ENCODE results near the gene RPS25.
"Not testable (repeated sequence)": the region's sequence is repeated elsewhere in the genome, so short reads cannot be mapped to it uniquely, and the experiment has no call there.

RPS25 gene

GRCh38 chr11:119034813-119035212 lies 16.7 kb upstream of the RPS25 start:
- DNase-seq = no peak

- not testable (repeated sequence) for DNase-seq
These were observed 15.3 kb upstream of the RPS25 start for GRCh38 chr11:119033421-119033820.

GRCh38 chr11:119031912-119032280 lies 13.8 kb upstream of the RPS25 start:
- no peak for DNase-seq

GRCh38 chr11:119030329-119031047 lies 12.3 kb upstream of the RPS25 start, which contains the start of gene SLC37A4:
SLC37A4 (minus strand) TSS chr11:119030877.
- peak; percentile 89 for DNase-seq

- no peak for DNase-seq
These were observed 11.8 kb upstream of the RPS25 start for GRCh38 chr11:119030029-119030328.

GRCh38 chr11:119029340-119030028 lies 11.3 kb upstream of the RPS25 start:
- no peak for DNase-seq

GRCh38 chr11:119029069-119029339 lies 10.9 kb upstream of the RPS25 start:
- no peak for DNase-seq

- no peak for DNase-seq
These were observed 10.4 kb upstream of the RPS25 start for GRCh38 chr11:119028346-119029068.

- no peak for DNase-seq
These were observed 9.6 kb upstream of the RPS25 start for GRCh38 chr11:119027561-119028345.

GRCh38 chr11:119026970-119027369 lies 8.8 kb upstream of the RPS25 start:
- DNase-seq = no peak

GRCh38 chr11:119025978-119026766 lies 8.0 kb upstream of the RPS25 start:
- DNase-seq = no peak

- DNase-seq = no peak
These were observed 7.4 kb upstream of the RPS25 start for GRCh38 chr11:119025541-119025940.

GRCh38 chr11:119025099-119025473 lies 6.9 kb upstream of the RPS25 start:
- DNase-seq = no peak

- no peak for DNase-seq
These were observed 6.4 kb upstream of the RPS25 start for GRCh38 chr11:119024430-119025098.

- no peak for DNase-seq
These were observed 5.6 kb upstream of the RPS25 start for GRCh38 chr11:119023741-119024140.

GRCh38 chr11:119021631-119022030 lies 3.5 kb upstream of the RPS25 start:
- no peak for DNase-seq

GRCh38 chr11:119019996-119020395 lies 1.9 kb upstream of the RPS25 start:
- DNase-seq = no peak

- not testable (repeated sequence) for DNase-seq
These were observed 766 bp downstream of the RPS25 start for GRCh38 chr11:119017377-119017776.

GRCh38 chr11:119016216-119017009 lies 1.7 kb downstream of the RPS25 start:
- DNase-seq = no peak

- no peak for DNase-seq
These were observed 3.0 kb downstream of the RPS25 start for GRCh38 chr11:119015054-119015611.

All from NCI-H748 treated with DMSO at 0.1 percent for 48 hours (cell line).